ENCODE measurements around the gene GCG.

The GCG gene

DNA sequence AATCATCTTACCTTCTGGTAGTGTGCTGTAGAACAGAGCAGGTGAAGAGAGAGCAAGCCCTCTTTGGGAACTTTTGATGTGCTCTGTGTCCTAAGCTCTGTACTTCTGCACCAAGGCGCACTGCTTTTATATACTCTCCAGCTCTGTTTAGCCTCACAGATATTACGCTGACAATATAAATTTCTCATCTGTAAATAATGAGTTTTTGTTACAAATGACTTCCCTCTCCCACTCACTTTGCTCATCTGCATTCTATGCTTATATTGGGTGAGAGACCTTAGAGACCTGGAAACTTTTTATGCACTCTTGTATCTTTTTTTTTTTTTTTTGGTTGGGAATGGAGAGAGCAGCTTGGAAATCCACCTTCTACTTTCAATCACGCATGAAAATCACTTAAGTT is at the start of gene GCG:
Gene GCG (minus strand): TSS at position 101 of the 400 bp plus-strand sequence. CDS start 3,069 bp downstream, outside the sequence.
- no peak for DNase-seq (ENCODE audit: low read depth)
- no peak within 1 kb of the TSS for H3K4me3 ChIP-seq (ENCODE audit: low read length)
- TF ChIP-seq, protein P1, sequence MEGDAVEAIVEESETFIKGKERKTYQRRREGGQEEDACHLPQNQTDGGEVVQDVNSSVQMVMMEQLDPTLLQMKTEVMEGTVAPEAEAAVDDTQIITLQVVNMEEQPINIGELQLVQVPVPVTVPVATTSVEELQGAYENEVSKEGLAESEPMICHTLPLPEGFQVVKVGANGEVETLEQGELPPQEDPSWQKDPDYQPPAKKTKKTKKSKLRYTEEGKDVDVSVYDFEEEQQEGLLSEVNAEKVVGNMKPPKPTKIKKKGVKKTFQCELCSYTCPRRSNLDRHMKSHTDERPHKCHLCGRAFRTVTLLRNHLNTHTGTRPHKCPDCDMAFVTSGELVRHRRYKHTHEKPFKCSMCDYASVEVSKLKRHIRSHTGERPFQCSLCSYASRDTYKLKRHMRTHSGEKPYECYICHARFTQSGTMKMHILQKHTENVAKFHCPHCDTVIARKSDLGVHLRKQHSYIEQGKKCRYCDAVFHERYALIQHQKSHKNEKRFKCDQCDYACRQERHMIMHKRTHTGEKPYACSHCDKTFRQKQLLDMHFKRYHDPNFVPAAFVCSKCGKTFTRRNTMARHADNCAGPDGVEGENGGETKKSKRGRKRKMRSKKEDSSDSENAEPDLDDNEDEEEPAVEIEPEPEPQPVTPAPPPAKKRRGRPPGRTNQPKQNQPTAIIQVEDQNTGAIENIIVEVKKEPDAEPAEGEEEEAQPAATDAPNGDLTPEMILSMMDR (conservative IDR thresholded peaks at IDR 0.05; ENCODE audit: low read length): no peak

DNA sequence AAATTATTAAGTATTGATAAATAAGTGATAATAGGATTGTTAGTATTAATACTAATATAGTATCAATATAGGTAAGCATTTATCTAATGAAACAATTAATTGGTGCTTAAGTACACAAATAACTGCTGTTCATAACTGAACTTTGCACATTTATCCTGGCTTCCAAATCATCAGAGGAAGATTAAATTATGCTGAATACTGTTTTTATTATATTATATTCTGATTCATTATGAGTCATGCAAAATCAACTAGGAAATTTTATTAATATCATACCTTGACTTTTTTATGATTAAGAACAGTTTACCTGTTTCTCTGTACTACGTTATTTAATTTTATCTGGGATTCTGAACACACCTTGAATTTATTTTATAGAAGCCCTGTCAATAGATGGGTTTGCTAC is 48.6 kb upstream of the GCG start:
- DNase-seq (ENCODE audit: low read depth): no peak
- H3K4me3 ChIP-seq (ENCODE audit: low read length): no peak overlapping the region
- TF ChIP-seq, protein P1 (conservative IDR thresholded peaks at IDR 0.05; ENCODE audit: low read length): no peak

DNA sequence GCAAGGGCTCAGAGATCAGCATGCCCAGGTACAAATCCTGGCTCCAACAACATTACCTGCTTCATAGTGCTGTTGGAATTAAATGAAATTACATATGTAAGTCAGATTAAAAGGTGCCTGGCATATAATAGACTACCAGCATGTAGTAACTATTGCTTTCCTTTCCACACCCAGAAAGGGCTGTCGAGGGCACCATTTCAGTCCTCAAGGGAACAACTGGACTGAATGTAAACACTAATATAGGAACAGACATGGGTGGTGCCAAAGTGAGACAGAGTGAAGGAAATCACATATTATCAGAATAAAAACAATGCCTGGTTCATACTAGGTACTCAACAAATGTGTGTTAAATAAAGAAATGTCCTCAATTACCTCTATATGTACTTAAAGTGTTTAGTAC is 47.9 kb upstream of the GCG start:
- no peak overlapping the region for H3K4me3 ChIP-seq (ENCODE audit: low read length)
- TF ChIP-seq, protein P1 (conservative IDR thresholded peaks at IDR 0.05; ENCODE audit: low read length): no peak
- DNase-seq (ENCODE audit: low read depth): no peak

DNA sequence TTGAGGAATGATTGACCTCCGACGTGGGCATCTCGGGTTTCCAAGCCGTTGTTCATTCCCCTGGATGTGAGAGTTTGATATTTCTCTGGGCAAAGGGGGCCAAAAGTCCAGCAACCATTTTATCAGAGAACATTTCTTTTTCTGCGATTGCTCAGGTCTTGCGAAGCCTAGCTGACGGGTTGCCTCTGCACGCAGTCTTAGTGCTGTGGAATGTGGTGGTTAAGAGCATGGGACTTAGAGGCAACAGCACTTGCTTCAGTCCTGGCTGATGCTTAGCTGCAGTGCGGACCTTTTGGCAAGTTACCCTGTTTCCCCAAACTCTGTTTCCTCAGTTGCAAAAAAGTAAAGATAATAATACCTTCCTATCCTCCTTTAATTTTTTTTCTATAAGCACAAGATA is 46.2 kb upstream of the GCG start:
- DNase-seq (ENCODE audit: low read depth): no peak
- no peak overlapping the region for H3K4me3 ChIP-seq (ENCODE audit: low read length)
- TF ChIP-seq, protein P1 (conservative IDR thresholded peaks at IDR 0.05; ENCODE audit: low read length): no peak

DNA sequence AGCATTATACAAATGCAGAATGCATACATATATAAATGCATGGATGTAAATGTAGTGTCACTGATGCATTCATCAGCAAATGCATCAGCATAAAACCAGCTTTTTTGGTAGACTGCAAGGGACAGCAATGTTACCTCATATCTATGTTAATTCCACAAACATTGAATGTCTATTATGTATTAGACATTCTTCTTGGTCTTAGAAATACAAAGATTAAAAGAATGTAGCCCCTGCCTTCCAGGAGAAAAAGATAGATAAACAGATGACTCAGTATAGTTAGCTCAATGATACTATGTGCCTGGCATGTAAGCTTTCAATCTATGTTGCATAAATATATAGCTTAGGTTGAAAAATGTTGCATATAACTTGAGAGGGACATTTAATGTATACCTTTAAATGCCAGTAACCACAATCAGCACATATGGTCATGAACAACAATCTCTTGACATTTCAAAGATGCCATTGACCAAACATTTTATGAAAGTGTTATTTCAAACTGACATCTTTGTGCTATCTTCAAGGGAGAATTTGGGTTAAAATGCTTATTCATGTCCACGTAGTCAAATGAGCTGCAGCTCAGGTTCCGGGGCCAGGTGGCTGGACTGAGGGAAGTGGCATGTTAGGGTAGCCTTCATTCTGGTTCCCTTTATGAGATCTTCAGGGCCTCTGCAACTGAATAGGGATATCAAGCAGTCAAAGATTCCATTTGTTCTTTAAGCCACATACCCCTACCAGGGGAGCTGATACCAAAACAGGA is 45.2 kb upstream of the GCG start:
- peak; percentile 34 for DNase-seq (ENCODE audit: low read depth)
- no peak overlapping the region for H3K4me3 ChIP-seq (ENCODE audit: low read length)
- TF ChIP-seq, protein P1 (conservative IDR thresholded peaks at IDR 0.05; ENCODE audit: low read length): no peak

DNA sequence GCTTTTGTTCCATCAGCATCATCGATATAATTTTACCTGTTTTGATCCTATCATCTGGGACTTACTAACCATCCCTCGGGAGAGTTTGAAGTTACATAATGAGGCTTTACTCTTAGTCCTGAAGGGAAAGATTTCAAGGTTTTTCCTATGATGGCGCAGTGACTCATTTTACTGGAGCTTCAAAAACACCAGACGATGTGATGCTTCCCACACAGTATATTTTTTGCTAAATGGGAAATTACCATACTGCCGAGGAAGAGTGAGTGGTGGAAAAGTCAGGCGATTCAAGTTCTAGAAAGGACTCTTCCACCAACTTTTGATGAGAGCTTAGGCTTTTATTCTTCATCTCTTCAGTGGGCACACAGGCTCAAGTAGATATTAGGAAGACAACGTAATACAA is 44.6 kb upstream of the GCG start:
- H3K4me3 ChIP-seq (ENCODE audit: low read length): no peak overlapping the region
- TF ChIP-seq, protein P1 (conservative IDR thresholded peaks at IDR 0.05; ENCODE audit: low read length): no peak
- no peak for DNase-seq (ENCODE audit: low read depth)

DNA sequence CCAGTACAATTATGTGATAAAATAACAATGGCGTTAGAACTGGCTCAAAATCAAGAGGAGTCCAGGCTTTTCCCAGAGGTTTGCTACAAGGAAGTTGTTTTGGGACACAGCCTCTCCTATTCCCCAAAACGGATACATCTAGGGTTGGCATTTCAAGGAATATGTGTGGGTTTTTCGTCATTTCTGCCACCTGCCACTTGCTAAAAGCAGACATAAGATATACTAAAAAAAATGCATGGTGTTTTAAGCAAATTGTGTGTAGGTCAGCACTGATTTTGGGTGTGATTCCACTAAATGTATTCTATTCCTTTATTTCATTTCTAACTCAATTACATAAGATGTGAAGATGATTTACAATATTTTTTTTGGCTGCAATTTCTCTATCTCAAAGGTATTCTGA is 36.4 kb upstream of the GCG start:
- H3K4me3 ChIP-seq (ENCODE audit: low read length): no peak overlapping the region
- TF ChIP-seq, protein P1 (conservative IDR thresholded peaks at IDR 0.05; ENCODE audit: low read length): no peak
- no peak for DNase-seq (ENCODE audit: low read depth)

Measured in AG10803 (cell line).